Activated CD4-positive, alpha-beta memory T cell treated with anti-CD3 and anti-CD28 coated beads for 36 hours (primary cell): ENCODE measurements around the gene TANC1. TPM values are rescaled to one million over a fixed set of nuclear protein-coding genes. Genes with fewer than 3 reads are reported as not detected.

Experiments used
- CTCF ChIA-PET: fragments of 350-600 bp; sonication (Branson Sonifier 250); formaldehyde crosslinking; loops from one replicate; lab custom pipeline; 2021; ENCODE audit warnings: antibody characterized with exemption, inconsistent platforms; lab: Charles Lee
- POLR2A ChIA-PET: fragments of 350-600 bp; sonication (Branson Sonifier 250); formaldehyde crosslinking; loops from one replicate; lab custom pipeline; 2021; ENCODE audit warnings: antibody characterized with exemption; lab: Charles Lee
- DNase-seq: peaks from one replicate; pipeline ENCODE4 v3.0.0-alpha.2; 2020
- H3K27ac Mint-ChIP-seq: one replicate; pipeline ENCODE4 v1.8.0; 2021; ENCODE audit warnings: mixed read lengths
- H3K27me3 Mint-ChIP-seq: one replicate; pipeline ENCODE4 v1.8.0; 2021; ENCODE audit warnings: mixed read lengths
- H3K36me3 Mint-ChIP-seq: one replicate; pipeline ENCODE4 v1.8.0; 2021; ENCODE audit warnings: mixed read lengths
- H3K4me1 Mint-ChIP-seq: one replicate; pipeline ENCODE4 v1.8.0; 2021; ENCODE audit warnings: low read depth, mixed read lengths
- H3K4me3 Mint-ChIP-seq: one replicate; pipeline ENCODE4 v1.8.0; 2021; ENCODE audit warnings: mild to moderate bottlenecking, mixed read lengths
- H3K9me3 Mint-ChIP-seq: one replicate; pipeline ENCODE4 v1.8.0; 2021; ENCODE audit warnings: mixed read lengths
- intact Hi-C: fragments of 100-400 bp; cut with micrococcal nuclease; formaldehyde crosslinking; loops from one replicate; pipeline ENCODE4 v1.15.1; 2023
- total RNA-seq, 2 experiments: library from RNA; stranded (reverse); gene quantifications; one replicate each; pipeline ENCODE4 v1.2.3, GENCODE V29; 2021

The TANC1 gene
- total RNA-seq, 2 experiments from 2014 or later = 0.63 to 0.86 TPM

DNA sequence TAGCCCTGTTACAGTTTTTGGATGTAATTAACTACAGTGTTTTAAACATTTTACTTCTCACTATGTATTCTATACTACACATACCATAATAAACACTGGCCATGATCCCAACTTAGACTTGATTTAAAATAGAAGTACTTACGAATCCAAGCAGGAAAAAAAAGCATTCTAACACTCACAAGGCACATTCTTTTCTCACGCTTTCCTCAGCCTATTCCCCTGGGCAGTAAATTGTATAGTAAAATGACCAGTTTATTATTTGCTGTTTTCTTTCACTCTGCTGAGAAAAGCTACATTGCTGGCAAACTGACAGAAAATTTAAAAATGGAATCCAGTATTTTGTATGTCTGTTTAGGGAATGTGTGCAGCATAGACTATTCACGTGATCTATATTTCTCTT lies 2.8 kb upstream of the TANC1 start:
- H3K36me3 Mint-ChIP-seq = no peaks in the 10 kb centered on the region
- POLR2A ChIA-PET = no interaction called here
- peaks cover 15% of the 10 kb centered on the region for H3K4me1 Mint-ChIP-seq
- DNase-seq = no peak
- H3K27me3 Mint-ChIP-seq = peaks cover 29% of the 10 kb centered on the region
- intact Hi-C loops = no loop called here
- CTCF ChIA-PET = interaction anchor here (1.5 kb wide), 1 partner anchor 153 kb away, joined by 4 read pairs; no protein-coding TSS in a partner anchor
- no peaks in the 10 kb centered on the region for H3K9me3 Mint-ChIP-seq
- no peak overlapping the region for H3K4me3 Mint-ChIP-seq
- no peak overlapping the region for H3K27ac Mint-ChIP-seq

DNA sequence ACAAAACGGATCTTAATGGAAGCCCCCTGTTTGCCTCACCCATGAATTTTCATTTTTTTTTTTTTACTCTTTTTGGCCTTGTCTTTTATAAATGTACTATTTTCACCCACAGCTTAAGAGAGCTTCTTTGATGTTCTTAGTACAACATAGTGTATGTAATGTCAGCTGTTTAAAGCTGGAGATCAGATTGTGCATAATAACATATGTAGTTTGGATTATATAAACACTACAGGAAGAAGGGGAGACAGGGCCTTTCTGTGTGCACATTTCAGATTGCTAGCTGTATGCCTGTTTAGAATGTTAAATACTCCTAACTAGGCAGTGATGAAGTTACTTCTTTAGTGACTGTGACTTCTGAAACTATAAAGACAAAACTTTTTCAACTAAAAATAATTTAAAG lies 2.1 kb upstream of the TANC1 start:
- intact Hi-C loops = no loop called here
- Mint-ChIP-seq H3K27ac (no peak overlapping the region), H3K27me3 (peaks cover 32% of the 10 kb centered on the region), H3K4me3 (no peak overlapping the region), H3K4me1 (peaks cover 15% of the 10 kb centered on the region), H3K9me3 (no peaks in the 10 kb centered on the region), H3K36me3 (no peaks in the 10 kb centered on the region)
- no peak for DNase-seq
- ChIA-PET POLR2A (no interaction called here), CTCF (interaction anchor here (1.5 kb wide), 1 partner anchor 153 kb away, joined by 4 read pairs; no protein-coding TSS in a partner anchor)

DNA sequence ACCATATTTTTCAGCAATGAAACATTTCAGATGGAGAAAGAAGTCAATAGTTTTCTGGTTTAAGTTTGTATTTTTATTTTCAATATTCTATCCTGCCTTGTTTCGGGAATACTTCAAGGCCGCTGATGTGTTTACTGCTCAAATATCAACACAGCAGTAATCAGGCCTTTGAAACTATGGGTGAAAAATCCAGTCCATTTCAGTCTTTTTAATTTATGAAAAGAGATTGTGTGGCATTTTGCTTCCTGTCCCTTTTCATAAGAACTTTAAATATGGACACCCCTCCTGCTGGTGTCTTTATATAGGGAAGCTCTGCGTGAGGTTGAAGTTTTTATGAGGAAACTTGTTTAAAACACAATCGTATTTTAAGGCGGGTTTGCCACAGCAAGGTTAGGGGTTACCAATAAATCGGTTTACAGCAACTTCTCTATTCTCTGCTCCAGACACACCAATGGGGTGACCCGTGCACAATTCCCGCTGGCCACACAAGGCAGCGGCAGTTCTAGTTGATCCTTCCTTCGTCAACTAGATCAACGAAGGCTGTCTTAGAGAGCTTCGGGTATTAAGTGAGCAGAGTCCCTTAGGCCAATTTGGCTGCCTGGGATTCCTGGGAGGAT lies 1.2 kb upstream of the TANC1 start:
- Mint-ChIP-seq H3K27ac (no peak overlapping the region), H3K27me3 (peaks cover 36% of the 10 kb centered on the region), H3K4me1 (peaks cover 15% of the 10 kb centered on the region), H3K36me3 (no peaks in the 10 kb centered on the region), H3K4me3 (no peak overlapping the region), H3K9me3 (no peaks in the 10 kb centered on the region)
- intact Hi-C loops = no loop called here
- ChIA-PET CTCF (no interaction called here), POLR2A (no interaction called here)
- DNase-seq = no peak

DNA sequence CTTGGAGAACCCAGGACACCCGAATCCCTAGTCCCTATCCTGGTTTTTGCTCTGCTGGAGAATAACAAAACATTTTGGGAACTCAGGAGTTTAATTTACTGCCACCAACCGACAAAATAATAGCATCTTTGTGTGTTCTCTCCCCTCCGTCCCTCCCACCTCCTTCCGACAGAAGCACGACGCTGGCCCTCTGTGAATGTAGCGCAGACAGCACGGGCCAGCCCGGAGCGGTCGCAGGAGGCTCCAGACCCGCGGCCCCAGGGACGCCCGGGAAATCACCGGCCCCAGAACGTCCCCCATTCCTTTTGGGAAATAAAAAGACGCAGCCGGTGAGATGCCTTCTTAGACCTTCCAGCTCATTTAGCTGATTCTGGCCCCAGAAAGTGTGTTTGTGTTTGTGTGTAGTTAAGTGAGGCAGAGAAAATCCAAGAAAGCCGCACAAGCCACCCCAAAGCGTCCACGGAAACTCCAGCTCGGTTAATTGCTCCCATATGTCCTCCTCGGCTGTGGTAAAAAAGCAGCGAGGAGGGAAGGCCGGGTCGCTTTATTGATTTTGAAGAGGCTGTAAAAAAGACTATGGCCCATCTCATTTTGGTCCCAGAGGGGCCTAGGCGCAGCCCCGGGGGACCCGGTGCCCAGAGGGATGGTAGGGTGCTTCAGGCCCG lies 577 bp upstream of the TANC1 start:
- ChIA-PET CTCF (no interaction called here), POLR2A (no interaction called here)
- Mint-ChIP-seq H3K9me3 (no peaks in the 10 kb centered on the region), H3K4me1 (peaks cover 15% of the 10 kb centered on the region), H3K27ac (no peak overlapping the region), H3K36me3 (no peaks in the 10 kb centered on the region), H3K4me3 (no peak overlapping the region), H3K27me3 (peaks cover 40% of the 10 kb centered on the region)
- no peak for DNase-seq
- intact Hi-C loops = no loop called here

DNA sequence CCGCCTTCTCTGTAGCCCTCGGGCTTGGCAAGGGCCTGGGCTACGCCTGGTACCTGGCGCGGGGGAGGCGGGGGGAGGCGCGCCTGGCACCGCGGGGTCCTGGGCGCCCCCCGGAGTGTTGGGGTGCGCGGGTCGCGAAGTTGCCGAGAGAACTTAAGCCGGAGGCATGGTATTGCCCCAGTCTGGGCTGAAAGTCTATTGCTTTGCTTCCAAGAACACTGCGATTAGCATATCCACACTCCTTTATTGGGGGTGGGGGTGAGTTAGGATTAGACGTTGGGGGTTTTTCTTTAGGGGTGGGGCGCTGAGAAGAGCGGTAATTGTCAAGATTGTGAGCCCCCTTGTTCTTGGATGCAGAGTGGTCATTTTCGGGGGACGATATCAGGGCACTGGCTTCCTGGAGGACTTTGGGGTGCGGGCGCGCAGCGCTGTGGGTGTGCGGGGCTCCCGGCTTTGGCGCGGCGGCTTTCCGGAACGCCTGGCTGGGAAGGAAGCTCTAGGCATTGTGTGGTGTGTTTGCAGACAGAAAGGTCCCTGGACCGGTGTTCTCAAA lies 798 bp downstream of the TANC1 start:
- Mint-ChIP-seq H3K36me3 (no peaks in the 10 kb centered on the region), H3K9me3 (no peaks in the 10 kb centered on the region), H3K27me3 (peaks cover 41% of the 10 kb centered on the region), H3K4me1 (peaks cover 15% of the 10 kb centered on the region), H3K27ac (no peak overlapping the region), H3K4me3 (peak overlapping the region; percentile 70)
- DNase-seq = no peak
- CTCF ChIA-PET = no interaction called here
- POLR2A ChIA-PET = no interaction called here
- intact Hi-C loops = no loop called here

DNA sequence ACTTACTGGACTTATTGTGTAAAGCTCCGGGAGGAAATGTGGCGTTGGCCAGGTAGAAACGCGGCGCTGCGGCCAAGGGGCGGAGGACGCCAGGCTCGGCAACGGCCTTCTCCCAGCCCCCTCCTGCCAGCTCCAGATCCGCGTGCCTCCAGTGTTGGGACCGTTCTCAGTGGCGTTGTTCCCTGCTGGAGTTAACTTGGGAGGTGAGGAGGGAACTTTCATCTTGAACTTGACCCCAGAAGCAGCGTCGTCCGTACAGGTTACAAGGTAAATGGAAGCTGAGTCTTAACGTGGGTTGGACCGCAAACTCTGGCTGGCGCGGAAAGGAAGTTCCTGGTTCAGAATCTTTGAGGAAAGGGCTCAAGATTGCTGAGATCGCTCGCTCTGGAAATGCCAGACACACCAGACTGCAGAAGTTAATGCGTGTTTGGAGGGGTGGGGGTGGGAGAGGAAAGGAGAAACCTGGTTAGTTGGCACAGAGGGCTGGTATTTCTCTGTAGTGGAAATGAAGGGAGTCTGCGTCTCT lies 1.3 kb downstream of the TANC1 start:
- Mint-ChIP-seq H3K27ac (no peak overlapping the region), H3K4me1 (peaks cover 15% of the 10 kb centered on the region), H3K27me3 (peaks cover 41% of the 10 kb centered on the region), H3K9me3 (no peaks in the 10 kb centered on the region), H3K36me3 (no peaks in the 10 kb centered on the region), H3K4me3 (peak overlapping the region; percentile 70)
- DNase-seq = no peak
- intact Hi-C loops = loop anchor here (10.0 kb wide), 1 partner anchor 125 kb away; no protein-coding TSS in a partner anchor
- CTCF ChIA-PET = no interaction called here
- POLR2A ChIA-PET = no interaction called here

DNA sequence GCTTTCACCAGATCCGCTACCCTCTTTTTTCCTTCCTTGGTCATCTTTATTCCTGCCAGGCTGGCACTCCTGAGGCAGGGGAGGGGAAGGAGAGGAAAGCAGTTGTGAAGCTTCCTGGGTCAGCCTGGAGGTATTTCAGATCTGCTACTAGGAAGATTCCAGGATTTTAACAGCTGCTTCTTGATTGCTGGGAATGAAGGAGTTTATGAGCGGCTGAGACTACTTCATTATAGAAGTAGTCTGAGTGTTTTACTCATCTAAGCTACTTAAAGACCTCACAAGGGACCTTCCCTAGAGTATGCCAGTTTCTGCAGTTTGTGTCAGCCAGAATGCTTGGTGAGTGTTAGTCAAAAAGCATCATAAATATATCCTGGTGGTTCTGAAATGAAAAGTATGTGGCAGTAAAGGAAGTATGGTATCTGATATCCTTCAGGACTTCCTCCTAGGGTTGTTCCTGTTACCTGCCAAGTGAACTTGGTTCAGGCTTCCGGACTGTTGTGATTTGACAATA lies 1.9 kb downstream of the TANC1 start:
- H3K27me3 Mint-ChIP-seq = peaks cover 43% of the 10 kb centered on the region
- ChIA-PET POLR2A (no interaction called here), CTCF (no interaction called here)
- H3K4me3 Mint-ChIP-seq = peak overlapping the region; percentile 70
- no peak overlapping the region for H3K27ac Mint-ChIP-seq
- no peak for DNase-seq
- H3K36me3 Mint-ChIP-seq = no peaks in the 10 kb centered on the region
- H3K4me1 Mint-ChIP-seq = peaks cover 15% of the 10 kb centered on the region
- intact Hi-C loops = loop anchor here (10.0 kb wide), 1 partner anchor 125 kb away; no protein-coding TSS in a partner anchor
- H3K9me3 Mint-ChIP-seq = no peaks in the 10 kb centered on the region

DNA sequence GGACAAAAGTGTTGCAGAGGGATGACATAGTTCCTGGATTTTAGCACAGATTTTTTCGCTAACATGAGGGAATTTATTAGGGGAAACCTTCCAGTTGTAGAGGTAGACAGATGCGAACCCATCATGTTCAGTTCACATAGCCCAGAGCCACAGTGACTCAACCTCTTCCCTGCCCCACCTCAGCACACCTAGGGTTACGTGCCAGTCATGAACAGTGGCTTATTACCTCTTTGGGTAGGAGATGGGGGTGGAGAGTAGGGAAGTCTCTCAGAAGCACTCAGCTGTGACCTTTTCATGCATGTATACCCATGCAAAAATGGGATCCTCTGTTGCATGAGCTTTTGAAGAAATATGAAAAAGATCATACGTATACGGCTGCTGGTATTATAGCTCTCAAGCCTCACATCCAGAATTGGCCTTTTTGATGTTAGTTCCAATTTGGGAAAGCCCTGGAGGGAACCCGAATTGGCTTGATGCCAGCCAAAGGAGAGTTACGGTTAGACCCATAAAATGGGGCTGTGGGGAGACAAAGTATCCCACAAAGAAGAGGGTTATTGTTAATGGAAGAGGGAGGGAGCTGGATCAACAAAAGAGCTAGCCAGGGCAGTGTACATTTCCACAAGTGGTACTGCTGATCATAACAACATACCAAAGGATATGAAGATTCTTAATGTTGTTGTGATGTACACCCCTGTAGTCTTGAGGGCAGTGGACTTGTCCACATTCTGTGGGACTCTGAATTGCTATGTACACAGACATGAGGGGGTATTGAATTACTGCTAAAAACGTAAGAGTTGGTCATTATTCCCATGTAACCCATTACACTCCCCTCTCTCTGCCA lies 4.9 kb downstream of the TANC1 start:
- no peaks in the 10 kb centered on the region for H3K36me3 Mint-ChIP-seq
- DNase-seq = no peak
- POLR2A ChIA-PET = no interaction called here
- no peaks in the 10 kb centered on the region for H3K9me3 Mint-ChIP-seq
- H3K27me3 Mint-ChIP-seq = peaks cover 35% of the 10 kb centered on the region
- intact Hi-C loops = loop anchor here (10.0 kb wide), 1 partner anchor 121 kb away; no protein-coding TSS in a partner anchor
- CTCF ChIA-PET = no interaction called here
- H3K4me3 Mint-ChIP-seq = no peak overlapping the region
- peaks cover 15% of the 10 kb centered on the region for H3K4me1 Mint-ChIP-seq
- no peak overlapping the region for H3K27ac Mint-ChIP-seq

DNA sequence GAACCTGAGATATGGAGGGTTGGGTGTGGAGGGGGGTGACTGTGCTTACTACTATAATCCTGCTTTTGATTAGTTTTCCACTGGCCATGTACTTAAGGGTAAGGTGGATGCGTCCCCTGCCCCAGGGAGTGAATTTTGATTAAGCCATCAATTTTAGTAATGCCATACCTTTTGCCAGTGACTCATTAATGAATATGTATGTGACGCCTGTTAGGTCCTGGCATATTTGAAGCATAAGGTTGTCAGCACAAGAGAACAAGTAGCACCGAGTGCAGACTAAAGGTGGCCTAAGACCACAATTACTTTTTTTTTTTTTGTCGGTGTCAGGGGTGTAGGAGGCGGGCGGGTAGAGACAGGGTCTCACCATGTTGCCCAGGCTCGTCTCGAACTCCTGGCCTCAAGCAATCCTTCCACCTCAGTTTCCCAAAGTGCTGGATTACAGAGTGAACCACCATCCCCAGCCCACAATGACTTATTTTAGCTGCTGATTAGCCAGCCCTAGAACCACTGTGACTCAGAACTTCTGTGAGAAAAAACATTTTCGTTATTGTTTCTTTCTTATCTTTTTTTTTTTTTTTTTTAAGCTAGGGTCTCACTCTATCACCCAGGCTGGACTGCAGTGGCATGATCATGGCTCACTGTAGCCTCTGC lies 7.0 kb downstream of the TANC1 start:
- H3K4me1 Mint-ChIP-seq = peaks cover 2% of the 10 kb centered on the region
- DNase-seq = no peak
- ChIA-PET POLR2A (no interaction called here), CTCF (interaction anchor here (2.0 kb wide), 1 partner anchor 21 kb away, joined by 4 read pairs; no protein-coding TSS in a partner anchor)
- no peak overlapping the region for H3K4me3 Mint-ChIP-seq
- no peaks in the 10 kb centered on the region for H3K9me3 Mint-ChIP-seq
- H3K27ac Mint-ChIP-seq = no peak overlapping the region
- H3K36me3 Mint-ChIP-seq = no peaks in the 10 kb centered on the region
- peaks cover 23% of the 10 kb centered on the region for H3K27me3 Mint-ChIP-seq
- intact Hi-C loops = loop anchor here (10.0 kb wide), 1 partner anchor 119 kb away; no protein-coding TSS in a partner anchor

DNA sequence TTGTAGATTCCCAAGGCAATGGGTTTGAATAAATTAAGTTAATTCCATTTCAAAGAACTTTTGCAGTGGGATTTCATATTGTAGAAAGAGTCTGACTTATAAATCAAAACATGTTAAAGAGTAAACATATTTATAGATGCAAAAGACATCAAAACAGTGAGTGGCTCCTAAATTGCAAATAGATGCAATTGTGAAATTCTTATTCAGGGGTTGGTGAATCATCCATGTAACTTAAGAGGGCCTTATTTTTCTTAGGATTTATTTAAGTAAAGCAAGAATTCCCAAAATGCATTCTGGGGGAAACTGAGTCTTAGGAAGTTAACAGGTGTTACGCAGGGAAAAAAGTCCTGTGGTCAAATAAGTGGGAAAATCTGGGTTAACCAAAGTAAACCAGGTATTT lies 11.3 kb downstream of the TANC1 start:
- no peaks in the 10 kb centered on the region for H3K36me3 Mint-ChIP-seq
- no peaks in the 10 kb centered on the region for H3K9me3 Mint-ChIP-seq
- intact Hi-C loops = loop anchor here (10.0 kb wide), 1 partner anchor 115 kb away; no protein-coding TSS in a partner anchor
- no peak overlapping the region for H3K4me3 Mint-ChIP-seq
- peaks cover 9% of the 10 kb centered on the region for H3K27me3 Mint-ChIP-seq
- H3K27ac Mint-ChIP-seq = no peak overlapping the region
- ChIA-PET POLR2A (no interaction called here), CTCF (no interaction called here)
- DNase-seq = no peak
- H3K4me1 Mint-ChIP-seq = no peaks in the 10 kb centered on the region

DNA sequence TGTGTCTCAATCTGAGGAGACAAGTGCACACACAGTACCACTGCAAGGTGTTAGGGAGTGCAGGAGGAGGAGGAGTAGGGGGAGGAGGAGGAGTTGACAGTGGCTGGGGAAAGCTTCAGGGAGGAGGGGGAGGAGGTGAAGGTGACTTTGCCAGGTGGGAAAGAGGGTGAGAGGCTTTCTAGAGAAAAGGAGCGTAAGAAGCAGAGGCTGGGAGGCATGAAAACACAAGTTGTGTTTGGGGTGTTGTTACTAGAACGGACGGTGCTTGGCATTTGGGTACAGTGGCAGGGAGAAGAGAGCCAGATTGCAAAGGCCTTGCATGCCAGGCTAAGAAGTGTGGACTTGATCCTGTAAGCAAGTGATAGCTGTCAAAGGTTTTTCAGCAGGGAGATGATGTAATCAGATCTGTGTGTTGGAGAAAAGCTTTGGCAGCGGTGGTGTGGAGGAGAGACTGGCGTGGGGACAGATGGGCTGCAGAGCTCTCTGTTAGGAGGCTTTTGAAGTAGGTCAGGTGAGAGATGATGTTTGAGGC lies 16.2 kb downstream of the TANC1 start:
- POLR2A ChIA-PET = no interaction called here
- H3K4me3 Mint-ChIP-seq = no peak overlapping the region
- CTCF ChIA-PET = no interaction called here
- intact Hi-C loops = no loop called here
- H3K36me3 Mint-ChIP-seq = no peaks in the 10 kb centered on the region
- DNase-seq = no peak
- H3K27me3 Mint-ChIP-seq = peaks cover 15% of the 10 kb centered on the region
- H3K9me3 Mint-ChIP-seq = no peaks in the 10 kb centered on the region
- H3K27ac Mint-ChIP-seq = no peak overlapping the region
- no peaks in the 10 kb centered on the region for H3K4me1 Mint-ChIP-seq
